GM10248 (cell line): ENCODE data around the gene SEMA4C.
"Not testable (repeated sequence)": the region's sequence is repeated elsewhere in the genome, so short reads cannot be mapped to it uniquely, and the experiment has no call there.

Experiments used
- CTCF ChIA-PET: fragments of 300-600 bp; sonication (Branson Sonifier 250); formaldehyde crosslinking; extraction: SDS; loops from one replicate; lab custom pipeline; 2021; ENCODE audit warnings: antibody characterized with exemption; lab: Yijun Ruan, JAX
- POLR2A ChIA-PET: fragments of 350-650 bp; sonication (Branson Sonifier 250); formaldehyde crosslinking; extraction: SDS; loops from one replicate; lab custom pipeline; 2020; ENCODE audit warnings: antibody characterized with exemption; lab: Yijun Ruan, JAX
- DNase-seq: peaks from one replicate; pipeline ENCODE4 v3.0.0; 2012; ENCODE audit errors: extremely low spot score
- TF ChIP-seq, protein P1 (sequence below): IDR thresholded peaks from 2 replicates; pipeline ENCODE4 v1.5.1; 2012; ENCODE audit warnings: mild to moderate bottlenecking, low read depth; ENCODE audit errors: extremely low read depth, missing control alignments, control extremely low read depth

SEMA4C gene

GRCh38 chr2:96893289-96894150 lies 23.6 kb upstream of the SEMA4C start:
- no peak for DNase-seq
- ChIA-PET POLR2A (no interaction called here), CTCF (interaction anchor here (0.8 kb wide), 1 partner anchor 9 kb away, joined by 3 read pairs; no protein-coding TSS in a partner anchor)
- TF ChIP-seq, protein P1, sequence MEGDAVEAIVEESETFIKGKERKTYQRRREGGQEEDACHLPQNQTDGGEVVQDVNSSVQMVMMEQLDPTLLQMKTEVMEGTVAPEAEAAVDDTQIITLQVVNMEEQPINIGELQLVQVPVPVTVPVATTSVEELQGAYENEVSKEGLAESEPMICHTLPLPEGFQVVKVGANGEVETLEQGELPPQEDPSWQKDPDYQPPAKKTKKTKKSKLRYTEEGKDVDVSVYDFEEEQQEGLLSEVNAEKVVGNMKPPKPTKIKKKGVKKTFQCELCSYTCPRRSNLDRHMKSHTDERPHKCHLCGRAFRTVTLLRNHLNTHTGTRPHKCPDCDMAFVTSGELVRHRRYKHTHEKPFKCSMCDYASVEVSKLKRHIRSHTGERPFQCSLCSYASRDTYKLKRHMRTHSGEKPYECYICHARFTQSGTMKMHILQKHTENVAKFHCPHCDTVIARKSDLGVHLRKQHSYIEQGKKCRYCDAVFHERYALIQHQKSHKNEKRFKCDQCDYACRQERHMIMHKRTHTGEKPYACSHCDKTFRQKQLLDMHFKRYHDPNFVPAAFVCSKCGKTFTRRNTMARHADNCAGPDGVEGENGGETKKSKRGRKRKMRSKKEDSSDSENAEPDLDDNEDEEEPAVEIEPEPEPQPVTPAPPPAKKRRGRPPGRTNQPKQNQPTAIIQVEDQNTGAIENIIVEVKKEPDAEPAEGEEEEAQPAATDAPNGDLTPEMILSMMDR, result no peak

DNA sequence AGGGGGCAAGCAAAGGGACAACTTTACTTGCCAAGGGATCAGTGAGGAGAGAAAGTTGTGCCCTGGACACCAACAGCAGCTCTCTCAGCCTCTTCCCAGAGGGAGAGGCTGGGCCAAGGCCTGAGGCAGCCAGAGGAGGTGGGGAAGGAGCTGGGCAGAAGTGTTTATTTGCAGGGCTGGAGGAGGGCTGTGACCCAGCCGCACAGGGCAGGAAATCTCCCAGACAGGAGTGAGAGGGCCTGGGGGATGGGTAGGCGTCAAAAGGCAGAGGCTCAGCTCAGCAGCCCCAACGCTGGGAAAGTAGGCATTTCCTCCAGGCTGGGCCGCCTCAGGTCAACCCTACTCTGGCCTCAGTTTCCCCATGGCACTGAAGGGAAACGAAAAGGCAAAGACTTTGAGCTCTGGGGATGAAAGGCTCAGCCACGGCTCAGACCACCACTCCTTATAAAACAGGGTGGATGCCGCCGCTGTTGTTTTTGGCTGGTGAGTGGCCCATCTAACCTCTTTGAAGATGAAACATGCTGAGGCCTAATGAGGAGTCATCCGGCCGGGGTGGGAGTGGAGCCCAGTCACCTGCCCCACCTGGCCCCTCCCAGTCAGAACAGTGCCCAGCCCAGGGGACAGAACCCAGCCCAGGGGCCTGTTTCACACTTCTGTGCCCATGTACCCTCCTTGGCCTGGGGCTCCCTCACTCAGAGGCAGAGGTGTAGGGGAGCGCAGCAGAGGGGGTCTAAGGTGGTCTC lies 21.9 kb upstream of the SEMA4C start:
- TF ChIP-seq, protein P1, result no peak
- no peak for DNase-seq
- ChIA-PET CTCF (interaction anchor here (1.1 to 2.0 kb wide), 4 partner anchors 9 to 60 kb away, joined by 3 to 7 read pairs (median 3); partner anchors contain the start of gene ANKRD39), POLR2A (no interaction called here)

DNA sequence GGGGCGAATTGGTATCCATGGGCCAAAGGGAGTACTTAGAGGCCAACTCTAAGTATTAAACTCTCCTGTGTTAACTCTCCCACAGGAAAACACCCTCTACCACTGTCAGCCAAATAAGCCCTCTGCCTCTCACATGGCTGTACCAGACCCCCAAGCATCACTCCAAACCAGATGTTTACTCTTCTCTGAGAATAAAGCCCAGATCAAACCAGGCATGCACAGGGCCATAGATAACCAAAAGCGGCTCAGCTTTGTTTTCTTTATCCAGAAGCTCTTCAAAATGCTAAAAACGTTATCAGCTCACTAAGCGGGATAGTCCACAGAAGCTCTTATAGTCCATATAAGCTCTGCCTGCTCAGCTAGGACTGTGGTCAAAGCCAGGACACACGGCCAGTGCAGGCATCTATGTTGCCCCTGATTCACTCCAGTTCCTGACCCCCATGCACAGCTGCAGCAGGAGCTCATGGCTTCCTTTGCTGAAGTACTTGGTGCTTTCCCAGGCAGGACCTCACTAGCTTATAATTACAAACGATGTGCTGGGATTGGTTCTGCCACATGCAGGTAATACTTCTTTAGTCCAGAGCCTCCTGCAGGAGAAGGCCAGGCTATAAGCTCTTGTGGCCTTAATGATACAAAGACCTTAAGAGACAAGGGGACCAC lies 21.0 kb upstream of the SEMA4C start:
- CTCF ChIA-PET, result interaction anchor here (1.1 to 2.0 kb wide), 4 partner anchors 8 to 61 kb away, joined by 3 to 7 read pairs (median 3); partner anchors contain the start of gene ANKRD39

DNA sequence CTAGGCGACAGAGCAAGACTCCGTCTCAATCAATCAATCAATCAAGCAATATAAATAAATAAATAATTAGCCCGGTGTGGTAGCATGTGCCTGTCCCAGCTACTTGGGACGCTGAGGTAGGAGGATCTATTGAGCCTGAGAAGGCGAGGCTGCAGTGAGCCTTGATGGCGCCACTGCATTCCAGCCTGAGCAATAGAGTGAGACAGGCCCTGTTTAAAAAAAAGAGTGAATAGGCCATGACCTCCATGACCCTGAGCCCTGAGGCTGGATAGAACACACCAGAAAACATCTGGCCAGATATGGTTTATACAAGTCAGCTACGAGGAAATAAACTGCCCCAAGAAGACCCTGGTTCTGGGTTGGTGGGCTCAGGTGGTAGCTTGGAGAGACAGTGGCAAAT lies 20.4 kb upstream of the SEMA4C start:
- ChIA-PET CTCF (interaction anchor here (2.0 kb wide), 1 partner anchor 32 kb away, joined by 7 read pairs; the partner anchor contains the start of gene ANKRD39), POLR2A (no interaction called here)
- TF ChIP-seq, protein P1, result no peak
- DNase-seq, result no peak

More for the DNA sequence above, 21.0 kb upstream of the SEMA4C start:
- POLR2A ChIA-PET, result no interaction called here
- TF ChIP-seq, protein P1, result no peak
- no peak for DNase-seq

DNA sequence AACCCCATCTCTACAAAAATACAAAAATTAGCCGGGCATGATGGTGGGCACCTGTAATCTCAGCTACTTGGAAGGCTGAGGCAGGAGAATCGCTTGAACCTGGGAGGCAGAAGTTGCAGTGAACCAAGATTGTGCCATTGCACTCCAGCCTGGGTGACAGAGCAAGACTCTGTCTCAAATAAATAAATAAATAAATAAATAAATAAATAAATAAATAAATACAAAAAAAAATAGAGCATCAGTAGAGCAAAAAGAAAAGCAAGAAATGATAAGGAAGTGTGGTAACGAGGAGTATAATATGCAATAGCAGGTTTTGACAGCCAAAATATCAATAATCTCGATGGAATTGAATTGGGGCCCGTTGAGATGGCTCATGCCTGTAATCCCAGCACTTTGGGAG lies 19.6 kb upstream of the SEMA4C start:
- CTCF ChIA-PET, result interaction anchor here (1.1 kb wide), 1 partner anchor 10 kb away, joined by 3 read pairs; no protein-coding TSS in a partner anchor
- DNase-seq, POLR2A ChIA-PET: not testable (repeated sequence)

DNA sequence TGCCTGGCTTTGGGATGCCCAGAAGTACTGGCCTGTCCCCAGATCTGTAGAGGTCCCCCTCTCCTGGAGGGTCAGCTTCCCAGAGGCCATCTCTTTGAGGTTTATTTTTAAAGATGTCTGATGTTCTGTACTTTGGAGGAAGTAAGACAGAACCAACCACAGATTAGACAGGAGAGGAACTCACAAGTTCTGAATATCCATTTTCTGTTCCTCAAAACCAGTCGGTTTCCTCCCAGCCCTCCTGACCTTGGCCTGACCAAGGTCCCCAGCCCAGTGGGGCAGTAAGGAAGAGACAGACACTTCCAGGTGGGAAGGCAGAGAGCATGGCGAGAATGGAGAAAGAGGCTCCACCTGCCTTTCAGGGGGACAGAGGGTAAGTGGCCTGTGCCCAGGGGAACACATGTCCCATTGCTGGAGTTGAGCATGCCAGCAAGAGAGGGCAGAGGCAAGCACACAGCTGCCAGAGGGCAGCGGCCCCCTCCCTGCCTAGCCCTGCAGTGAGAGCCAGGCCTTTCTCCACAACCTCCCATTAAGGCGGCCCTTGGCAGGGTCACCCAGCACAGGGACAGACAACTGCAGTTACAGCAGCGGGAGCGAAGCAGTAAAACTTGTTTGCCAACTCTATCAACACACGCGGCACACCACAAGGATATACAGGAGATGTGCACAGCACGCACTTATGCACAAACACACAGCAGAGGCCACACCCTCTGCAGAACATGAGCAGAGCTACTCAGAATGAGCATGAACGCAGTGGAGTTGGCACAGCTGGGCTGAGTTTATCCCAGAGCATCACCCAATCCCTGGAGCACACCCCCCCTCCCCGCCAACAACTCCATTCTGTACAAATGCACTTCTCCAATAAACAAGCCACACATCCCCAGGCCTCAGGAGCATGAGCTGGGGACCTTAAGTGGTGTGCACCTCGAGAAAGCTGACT lies 18.5 kb upstream of the SEMA4C start:
- POLR2A ChIA-PET, result no interaction called here
- CTCF ChIA-PET, result interaction anchor here (1.1 kb wide), 1 partner anchor 11 kb away, joined by 3 read pairs; no protein-coding TSS in a partner anchor
- DNase-seq, result no peak
- TF ChIP-seq, protein P1, result no peak
